K562 (cell line): Measurements from ENCODE around the gene ATP6V0D1. TPM values are rescaled to one million over a fixed set of nuclear protein-coding genes. Genes with fewer than 3 reads are reported as not detected.

Experiments
- ATAC-seq: fragments of 200-7000 bp; cut with Tn5 transposase; 3 replicates; pipeline ENCODE4 v1.9.1; 2020; ENCODE audit warnings: moderate library complexity
- BruUV-seq: library from RNA; stranded (reverse); fragments of 400-500 nt; replicated peaks from 2 replicates; lab custom pipeline; 2021; lab: Mats Ljungman, UMichigan
- CTCF ChIA-PET: fragments of 300-600 bp; formaldehyde crosslinking; extraction: SDS; loops from one replicate; lab custom pipeline; 2021; ENCODE audit warnings: low intra/inter-chr PET ratio; lab: Yijun Ruan, JAX
- POLR2A ChIA-PET: fragments of 300-600, 350-650 bp; sonication (Branson Sonifier 250); formaldehyde crosslinking; extraction: SDS; loops from one replicate; lab custom pipeline; 2021; ENCODE audit warnings: antibody characterized with exemption, inconsistent platforms; lab: Yijun Ruan, JAX
- DNase-seq, 4 experiments: peaks; one replicate each; pipeline versions ENCODE4 v3.0.0 to v3.0.0-alpha.2; 2011 to 2018; ENCODE audit warnings: low spot score in 3 of 4, mixed read lengths in 3 of 4; ENCODE audit errors: extremely low read depth in 1 of 4
- FAIRE-seq: peaks from 2 replicates; lab custom pipeline; 2011; peaks lifted over from hg19 to GRCh38; lab: Jason Lieb, UNC
- H2AFZ ChIP-seq: 2 replicates; pipeline ENCODE4 v1.6.0; 2011; ENCODE audit warnings: low read depth, low read length, control low read depth, inconsistent platforms
- H3K27ac ChIP-seq: fragments of 200-600 bp; 3 replicates; pipeline ENCODE4 v1.8.0; 2011; ENCODE audit warnings: low read depth, mild to moderate bottlenecking, control low read depth, inconsistent platforms, low read length, moderate library complexity, mixed read lengths; ENCODE audit errors: extremely low read depth
- H3K27me3 ChIP-seq, 2 experiments: fragments of 300-600 bp in 1 of 2; 2 replicates in 1 of 2; 3 replicates in 1 of 2; pipeline versions ENCODE4 v1.6.0 to v1.8.0; 2011; ENCODE audit warnings: inconsistent platforms in 2 of 2, low read length in 2 of 2, mild to moderate bottlenecking in 1 of 2, mixed read lengths in 1 of 2, moderate library complexity in 1 of 2; ENCODE audit not compliant: control insufficient read depth in 2 of 2, insufficient read depth in 2 of 2
- H3K36me3 ChIP-seq: fragments of 300-600 bp; 3 replicates; pipeline ENCODE4 v1.8.0; 2011; ENCODE audit warnings: mild to moderate bottlenecking, low read length, inconsistent platforms; ENCODE audit not compliant: control insufficient read depth, insufficient read depth
- H3K4me1 ChIP-seq, 2 experiments: fragments of 200-600 bp in 1 of 2; replicated peaks in 1 of 2; 2 replicates in 1 of 2; 3 replicates in 1 of 2; pipeline versions ENCODE4 v1.5.1 to v1.8.0; 2011; ENCODE audit warnings: inconsistent platforms in 2 of 2, low read length in 2 of 2, mild to moderate bottlenecking in 1 of 2, mixed read lengths in 1 of 2, moderate library complexity in 1 of 2; ENCODE audit not compliant: control insufficient read depth in 2 of 2, insufficient read depth in 2 of 2
- H3K4me2 ChIP-seq: 2 replicates; pipeline ENCODE4 v1.6.1; 2011; ENCODE audit warnings: low read length, control low read depth, inconsistent platforms, mixed read lengths; ENCODE audit not compliant: insufficient read depth
- H3K4me3 ChIP-seq: fragments of 200-600 bp; sonication (generic), shearing (Covaris generic); 2 replicates; pipeline ENCODE4 v1.5.1; 2016; ENCODE audit warnings: control low read depth, inconsistent platforms
- H3K79me2 ChIP-seq: fragments of 200-600 bp; 3 replicates; pipeline ENCODE4 v1.8.0; 2011; ENCODE audit warnings: low read length, inconsistent platforms; ENCODE audit not compliant: control insufficient read depth, insufficient read depth
- H3K9ac ChIP-seq, 2 experiments: 2 replicates each; pipeline versions ENCODE4 v1.6.0 to v1.6.1; 2011; ENCODE audit warnings: low read depth in 2 of 2, low read length in 2 of 2, control low read depth in 1 of 2, inconsistent platforms in 1 of 2, mild to moderate bottlenecking in 1 of 2, mixed read lengths in 1 of 2; ENCODE audit not compliant: insufficient read depth in 1 of 2
- H3K9me1 ChIP-seq: one replicate; pipeline ENCODE4 v1.6.0; 2011; ENCODE audit warnings: inconsistent platforms, mild to moderate bottlenecking, low read length, moderate library complexity; ENCODE audit not compliant: control insufficient read depth, insufficient read depth
- H3K9me3 ChIP-seq: replicated peaks from 2 replicates; pipeline ENCODE4 v1.5.1; 2011; ENCODE audit warnings: low read depth, low read length, inconsistent platforms; ENCODE audit not compliant: control insufficient read depth, insufficient read depth
- H4K20me1 ChIP-seq: replicated peaks from 2 replicates; pipeline ENCODE4 v1.6.1; 2011; ENCODE audit warnings: low read length, inconsistent platforms, mixed read lengths; ENCODE audit not compliant: control insufficient read depth, insufficient read depth
- RAD21 ChIP-seq, 2 experiments: fragments of 250-450 bp in 1 of 2; fragments of 450-650 bp in 1 of 2; sonication (Bioruptor Pico) in 1 of 2; formaldehyde crosslinking in 1 of 2; IDR thresholded peaks in 1 of 2; conservative IDR thresholded peaks in 1 of 2; 2 replicates each; pipeline versions ENCODE4 v1.4.0 to v1.8.0; 2020 to 2022; ENCODE audit warnings: mild to moderate bottlenecking in 2 of 2, moderate library complexity in 1 of 2
- RCOR1 ChIP-seq, 2 experiments: IDR thresholded peaks; 2 replicates each; pipeline ENCODE4 v1.6.1; 2012; ENCODE audit warnings: low read depth in 2 of 2, low read length in 2 of 2, borderline replicate concordance in 1 of 2, improper control_type of control experiment in 1 of 2
- RNF219 ChIP-seq: fragments of 250-450 bp; sonication (Bioruptor Pico); IDR thresholded peaks from 2 replicates; pipeline ENCODE4 v1.5.0; 2022; ENCODE audit warnings: mild to moderate bottlenecking
- SMC3 ChIP-seq: conservative IDR thresholded peaks from 2 replicates; pipeline ENCODE4 v1.6.1; 2011; ENCODE audit warnings: low read depth, low read length, improper control_type of control experiment; ENCODE audit not compliant: insufficient read depth
- SPI1 ChIP-seq: IDR thresholded peaks from 2 replicates; pipeline ENCODE4 v1.6.1; 2011; ENCODE audit warnings: low read depth, low read length, control low read depth, borderline replicate concordance
- TFAP4 ChIP-seq: sonication (generic); formaldehyde crosslinking; IDR thresholded peaks from 2 replicates; pipeline ENCODE4 v1.8.0; 2022; ENCODE audit warnings: missing genetic modification reagents, mild to moderate bottlenecking, moderate library complexity, borderline replicate concordance
- WGBS: fragments of 100-300 bp; shearing (Covaris generic); methylation state at CpG from one replicate; pipeline ENCODE4 v1.1.6; 2016; ENCODE audit warnings: low coverage, mixed read lengths; ENCODE audit not compliant: insufficient coverage; ENCODE audit errors: missing lambda C conversion rate; 5-methylcytosine and 5-hydroxymethylcytosine counted together
- in situ Hi-C: fragments of 300-500 bp; cut with MboI; formaldehyde crosslinking; loops from 4 replicates; pipeline ENCODE4 v1.15.0; 2018; ENCODE audit warnings: inconsistent platforms, mixed read lengths
- intact Hi-C: fragments of 100-400 bp; cut with micrococcal nuclease; formaldehyde crosslinking; loops from 2 replicates; pipeline ENCODE4 v1.14.2; 2022
- polyA plus RNA-seq, 8 experiments: library from polyadenylated mRNA; depleted of rRNA in 4 of 8; stranded (reverse) in 5 of 8; unstranded in 3 of 8; fragments of >200 nt; fragmentation: Nextera tagmentation in 2 of 8; fragmentation: Illumina TruSeq in 1 of 8; extraction: Ambion mirVana in 2 of 8; extraction: Trizol in 1 of 8; gene quantifications; 2 replicates each; pipeline versions ENCODE4 v1.2.1 to v1.2.3, GENCODE V29; 2011 to 2014; ENCODE audit warnings: inconsistent platforms in 1 of 8, missing spikeins in 1 of 8
- total RNA-seq, 7 experiments: library from RNA; depleted of rRNA in 6 of 7; stranded (reverse); fragments of >200 nt in 6 of 7; fragmentation: Illumina TruSeq in 2 of 7; extraction: Trizol in 2 of 7; gene quantifications; 2 replicates each; pipeline versions ENCODE4 v1.2.1 to v1.2.3, GENCODE V29; 2011 to 2021; ENCODE audit warnings: low replicate concordance in 1 of 7
- TF ChIP-seq, protein P1 (sequence below): sonication (generic); formaldehyde crosslinking; IDR thresholded peaks from 2 replicates; pipeline ENCODE4 v1.8.1; 2023; ENCODE audit warnings: mild to moderate bottlenecking, missing genetic modification reagents

The ATP6V0D1 gene
- total and polyA plus RNA-seq, 9 of the 15 experiments (the other 6 are each of a cell fraction or from before 2014, with no cell fraction given): 23.2 to 69.7 (median 45.6) TPM

GRCh38 chr16:67447508-67448076, 33.4 kb downstream of the ATP6V0D1 start:
- Histone ChIP-seq H3K4me3 (no peak overlapping the region), H3K4me1 (peaks cover 0 to 32% of the 10 kb centered on the region in 2 experiments; a peak in 2 of 5 replicates), H2AFZ (no peak overlapping the region), H3K36me3 (peaks cover 74% of the 10 kb centered on the region; the same call in 2 of the 3 replicates), H3K9ac (peak overlapping the region in 1 of 2 experiments; percentile 72; a peak in 1 of 4 replicates), H3K9me1 (peaks cover 2% of the 10 kb centered on the region), H3K27me3 (no peaks in the 10 kb centered on the region), H3K27ac (no peak overlapping the region), H3K9me3 (no peaks in the 10 kb centered on the region), H3K79me2 (no peaks in the 10 kb centered on the region), H3K4me2 (no peak overlapping the region), H4K20me1 (peaks cover 22% of the 10 kb centered on the region)
- ChIA-PET POLR2A (no interaction called here), CTCF (no interaction called here)
- ATAC-seq (peak; percentile 90), DNase-seq (peak; percentile 65 to 76 (median 70)), FAIRE-seq (peak; percentile 64)
- in situ Hi-C loops: no loop called here
- WGBS: 65% methylated on average over 6 of the region's 6 CpGs
- no TSS peak for BruUV-seq
- intact Hi-C loops: loop anchor here (2.0 kb wide), 1 partner anchor 19 kb away; no protein-coding TSS in a partner anchor
- TF ChIP-seq RAD21 (CRISPR knock-in tag; conservative IDR thresholded peaks at IDR 0.05 in 1 of 2, IDR thresholded peaks at IDR 0.05 in 1 of 2): peak in 1 of 2 experiments; percentile 50; a peak in 3 of 4 replicates
- TF ChIP-seq RCOR1 (IDR thresholded peaks at IDR 0.05; ENCODE audit: borderline replicate concordance in 1 of 2, low read depth in 2 of 2, low read length in 2 of 2): no peak
- TF ChIP-seq TFAP4: 0 out of 2 replicates have a peak, but pooled peaks have one; percentile 1
- TF ChIP-seq, protein P1, sequence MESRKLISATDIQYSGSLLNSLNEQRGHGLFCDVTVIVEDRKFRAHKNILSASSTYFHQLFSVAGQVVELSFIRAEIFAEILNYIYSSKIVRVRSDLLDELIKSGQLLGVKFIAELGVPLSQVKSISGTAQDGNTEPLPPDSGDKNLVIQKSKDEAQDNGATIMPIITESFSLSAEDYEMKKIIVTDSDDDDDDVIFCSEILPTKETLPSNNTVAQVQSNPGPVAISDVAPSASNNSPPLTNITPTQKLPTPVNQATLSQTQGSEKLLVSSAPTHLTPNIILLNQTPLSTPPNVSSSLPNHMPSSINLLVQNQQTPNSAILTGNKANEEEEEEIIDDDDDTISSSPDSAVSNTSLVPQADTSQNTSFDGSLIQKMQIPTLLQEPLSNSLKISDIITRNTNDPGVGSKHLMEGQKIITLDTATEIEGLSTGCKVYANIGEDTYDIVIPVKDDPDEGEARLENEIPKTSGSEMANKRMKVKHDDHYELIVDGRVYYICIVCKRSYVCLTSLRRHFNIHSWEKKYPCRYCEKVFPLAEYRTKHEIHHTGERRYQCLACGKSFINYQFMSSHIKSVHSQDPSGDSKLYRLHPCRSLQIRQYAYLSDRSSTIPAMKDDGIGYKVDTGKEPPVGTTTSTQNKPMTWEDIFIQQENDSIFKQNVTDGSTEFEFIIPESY (CRISPR knock-in tag): no peak
- TF ChIP-seq SPI1: peak; percentile 46; the same call in 1 of the 2 replicates
- no peak for TF ChIP-seq RNF219 (CRISPR knock-in tag)
- peak; percentile 65 for TF ChIP-seq SMC3
